Mucosa of descending colon (tissue), 3 donors: ENCODE measurements around the gene CTNNA3. TPM values are rescaled to one million over a fixed set of nuclear protein-coding genes. Genes with fewer than 3 reads are reported as not detected.
A peak's percentile ranks its signal among the peaks of the same experiment; 100 is the strongest.

Experiments
- ATAC-seq: fragments of 200-7000 bp; cut with Tn5 transposase; one replicate; pipeline ENCODE4 v1.9.1; 2020; ENCODE audit warnings: mild to moderate bottlenecking, moderate library complexity
- DNase-seq, 3 donors: peaks; one replicate each; pipeline ENCODE4 v3.0.0-alpha.2; 2020
- H3K36me3 ChIP-seq: fragments of 200-600 bp; one replicate; pipeline ENCODE4 v1.8.0; 2021; ENCODE audit warnings: low read depth, mild to moderate bottlenecking
- H3K4me1 ChIP-seq: fragments of 200-600 bp; one replicate; pipeline ENCODE4 v1.8.0; 2021; ENCODE audit warnings: low read depth, mild to moderate bottlenecking
- H3K4me3 ChIP-seq: fragments of 200-600 bp; one replicate; pipeline ENCODE4 v1.8.0; 2021; ENCODE audit warnings: mild to moderate bottlenecking
- H3K9me3 ChIP-seq: fragments of 200-600 bp; one replicate; pipeline ENCODE4 v1.8.0; 2021; ENCODE audit warnings: mild to moderate bottlenecking
- CTCF ChIP-seq: fragments of 200-600 bp; IDR thresholded peaks from one replicate; pipeline ENCODE4 v1.8.0; 2022; ENCODE audit warnings: antibody characterized with exemption, mild to moderate bottlenecking
- intact Hi-C, 2 donors: fragments of 100-400 bp; cut with DNase I in 1 of 2; cut with micrococcal nuclease in 1 of 2; formaldehyde crosslinking; loops; one replicate each; pipeline versions ENCODE4 v1.11.0 to v1.11.1; 2022; cut with DNase I, micrococcal nuclease
- total RNA-seq, 3 donors: library from RNA; stranded (reverse); fragmentation: NEBNext Ultra II Directional in 2 of 3; extraction: Animal tissue kit (Norgen Biotek cat#: 25700) in 2 of 3; gene quantifications; one replicate each; pipeline versions ENCODE4 v1.2.1 to v1.2.4, GENCODE V29; 2021 to 2023
- donor health status: DM: no; HTN: no; CAD: no; lungs with moderate emphysema.
- donor health status: DM: no; HTN: no; CAD: no.
- donor health status: DM: no; HTN: yes; CAD: no.

Gene CTNNA3
- total RNA-seq, 3 donors from 2014 or later: 0.52 to 7.5 (median 0.70) TPM

GRCh38 chr10:66209025-66209424, 1487.0 kb downstream of the CTNNA3 start:
- Histone ChIP-seq H3K9me3 (no peaks in the 10 kb centered on the region), H3K36me3 (no peaks in the 10 kb centered on the region), H3K4me3 (no peak overlapping the region), H3K4me1 (no peaks in the 10 kb centered on the region)
- ATAC-seq (no peak), DNase-seq (no peak)
- no peak for TF ChIP-seq CTCF
- intact Hi-C loops: no loop called here

GRCh38 chr10:66204838-66205237, 1491.2 kb downstream of the CTNNA3 start:
- no peak for DNase-seq
- Histone ChIP-seq H3K9me3 (no peaks in the 10 kb centered on the region), H3K36me3 (no peaks in the 10 kb centered on the region), H3K4me1 (no peaks in the 10 kb centered on the region), H3K4me3 (no peak overlapping the region)
- no peak for TF ChIP-seq CTCF
- ATAC-seq: no peak
- intact Hi-C loops: no loop called here

DNA sequence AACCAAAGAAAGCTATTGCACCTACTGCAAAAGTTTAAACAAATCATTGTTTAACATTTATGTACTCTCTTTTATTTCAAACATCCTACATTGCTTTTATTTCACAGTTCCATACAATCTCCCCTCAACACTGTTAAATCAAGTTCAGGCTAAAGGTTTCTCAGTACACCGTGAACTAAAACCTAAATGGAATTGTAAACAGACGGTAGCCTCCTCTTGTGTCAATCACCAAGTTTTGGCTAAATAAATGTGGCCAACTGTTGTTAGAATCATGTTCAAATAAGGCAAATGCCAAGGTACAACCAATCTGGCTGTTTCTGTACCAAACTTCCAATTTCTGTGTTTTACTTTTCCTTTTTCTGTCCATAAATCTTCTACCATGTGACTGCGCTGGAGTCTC, 1493.9 kb downstream of the CTNNA3 start:
- Histone ChIP-seq H3K4me3 (no peak overlapping the region), H3K9me3 (no peaks in the 10 kb centered on the region), H3K36me3 (no peaks in the 10 kb centered on the region), H3K4me1 (no peaks in the 10 kb centered on the region)
- ATAC-seq (no peak), DNase-seq (no peak)
- TF ChIP-seq CTCF: no peak
- intact Hi-C loops: no loop called here

GRCh38 chr10:66192162-66192831, 1503.7 kb downstream of the CTNNA3 start:
- DNase-seq (peak in 1 of 3 donors; percentile 16), ATAC-seq (peak; percentile 47)
- no peak for TF ChIP-seq CTCF
- intact Hi-C loops: no loop called here
- peaks cover 10% of the 10 kb centered on the region for H3K4me1 ChIP-seq
- no peaks in the 10 kb centered on the region for H3K36me3 ChIP-seq
- no peak overlapping the region for H3K4me3 ChIP-seq
- no peaks in the 10 kb centered on the region for H3K9me3 ChIP-seq

- intact Hi-C loops: no loop called here
- Histone ChIP-seq H3K4me1 (peaks cover 10% of the 10 kb centered on the region), H3K36me3 (no peaks in the 10 kb centered on the region), H3K4me3 (no peak overlapping the region), H3K9me3 (no peaks in the 10 kb centered on the region)
- ATAC-seq (no peak), DNase-seq (no peak)
- no peak for TF ChIP-seq CTCF
Observed at GRCh38 chr10:66190413-66190812, 1505.6 kb downstream of the CTNNA3 start.

- no peaks in the 10 kb centered on the region for H3K36me3 ChIP-seq
- no peak overlapping the region for H3K4me3 ChIP-seq
- ATAC-seq: no peak
- no peak for DNase-seq
- peaks cover 10% of the 10 kb centered on the region for H3K4me1 ChIP-seq
- intact Hi-C loops: no loop called here
- no peaks in the 10 kb centered on the region for H3K9me3 ChIP-seq
- TF ChIP-seq CTCF: no peak
Observed at GRCh38 chr10:66189271-66189670, 1506.7 kb downstream of the CTNNA3 start.
